Measurements from ENCODE around the gene ENTR1.

Gene ENTR1

GRCh38 chr9:136379891-136380290 lies 30.5 kb downstream of the ENTR1 start:
- in situ Hi-C loops (cut with HindIII; ENCODE audit: low sequenced_read_pairs) = no loop called here

- in situ Hi-C loops (cut with HindIII; ENCODE audit: low sequenced_read_pairs) = no loop called here
Observed at GRCh38 chr9:136379401-136379800, 31.0 kb downstream of the ENTR1 start.

GRCh38 chr9:136379003-136379287 lies 31.5 kb downstream of the ENTR1 start:
- in situ Hi-C loops (cut with HindIII; ENCODE audit: low sequenced_read_pairs) = no loop called here

GRCh38 chr9:136378170-136379002 lies 32.0 kb downstream of the ENTR1 start:
- in situ Hi-C loops (cut with HindIII; ENCODE audit: low sequenced_read_pairs) = no loop called here

- in situ Hi-C loops (cut with HindIII; ENCODE audit: low sequenced_read_pairs) = no loop called here
Observed at GRCh38 chr9:136377341-136378169, 32.9 kb downstream of the ENTR1 start.

- in situ Hi-C loops (cut with HindIII; ENCODE audit: low sequenced_read_pairs) = no loop called here
Observed at GRCh38 chr9:136376457-136376856, 34.0 kb downstream of the ENTR1 start.

GRCh38 chr9:136375096-136375495 lies 35.3 kb downstream of the ENTR1 start:
- in situ Hi-C loops (cut with HindIII; ENCODE audit: low sequenced_read_pairs) = no loop called here

GRCh38 chr9:136374183-136374575 lies 36.2 kb downstream of the ENTR1 start:
- in situ Hi-C loops (cut with HindIII; ENCODE audit: low sequenced_read_pairs) = no loop called here

GRCh38 chr9:136373300-136374182 lies 36.9 kb downstream of the ENTR1 start, which contains the start of gene CARD9:
Gene CARD9 (minus strand): TSS chr9:136373669. CDS start chr9:136372078, 1,591 bp downstream.
- in situ Hi-C loops (cut with HindIII; ENCODE audit: low sequenced_read_pairs) = no loop called here

GRCh38 chr9:136372561-136373299 lies 37.7 kb downstream of the ENTR1 start:
- in situ Hi-C loops (cut with HindIII; ENCODE audit: low sequenced_read_pairs) = no loop called here

GRCh38 chr9:136372006-136372405 lies 38.4 kb downstream of the ENTR1 start:
- in situ Hi-C loops (cut with HindIII; ENCODE audit: low sequenced_read_pairs) = no loop called here

- in situ Hi-C loops (cut with HindIII; ENCODE audit: low sequenced_read_pairs) = no loop called here
Observed at GRCh38 chr9:136371533-136371880, 38.9 kb downstream of the ENTR1 start.

GRCh38 chr9:136370687-136371532 lies 39.5 kb downstream of the ENTR1 start:
- in situ Hi-C loops (cut with HindIII; ENCODE audit: low sequenced_read_pairs) = no loop called here

- in situ Hi-C loops (cut with HindIII; ENCODE audit: low sequenced_read_pairs) = no loop called here
Observed at GRCh38 chr9:136370037-136370436, 40.4 kb downstream of the ENTR1 start.

- in situ Hi-C loops (cut with HindIII; ENCODE audit: low sequenced_read_pairs) = no loop called here
Observed at GRCh38 chr9:136368190-136368589, 42.2 kb downstream of the ENTR1 start.

- in situ Hi-C loops (cut with HindIII; ENCODE audit: low sequenced_read_pairs) = no loop called here
Observed at GRCh38 chr9:136367296-136368145, 42.9 kb downstream of the ENTR1 start.

- in situ Hi-C loops (cut with HindIII; ENCODE audit: low sequenced_read_pairs) = no loop called here
Observed at GRCh38 chr9:136366826-136367225, 43.6 kb downstream of the ENTR1 start.

GRCh38 chr9:136365775-136366222 lies 44.6 kb downstream of the ENTR1 start:
- in situ Hi-C loops (cut with HindIII; ENCODE audit: low sequenced_read_pairs) = no loop called here
